ENCODE measurements around the gene ACVRL1.

Gene ACVRL1

DNA sequence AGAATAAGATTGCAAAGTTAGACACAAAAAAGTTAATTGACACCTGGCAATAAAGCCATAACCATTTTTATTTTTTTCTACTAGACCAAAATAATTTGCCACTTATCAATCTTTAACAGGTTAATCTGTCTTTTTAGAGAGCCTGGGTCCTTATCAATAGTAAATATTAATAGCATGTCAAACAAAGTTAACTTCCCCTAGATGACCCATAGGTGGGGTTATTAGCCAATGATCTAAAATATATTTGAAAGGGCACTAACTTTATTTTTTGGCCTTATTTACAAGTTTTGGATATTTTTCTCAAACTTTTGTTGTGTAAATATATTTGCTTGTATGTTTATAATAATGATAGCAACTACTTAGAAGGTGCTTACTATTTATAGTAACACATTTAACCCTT lies 15.5 kb upstream of the ACVRL1 start:
- no peak overlapping the region for H3K4me3 ChIP-seq (ENCODE audit: low read depth, low read length)
- DNase-seq (ENCODE audit: low read depth) = peak; percentile 30
- TF ChIP-seq POLR2A (IDR thresholded peaks at IDR 0.05; ENCODE audit: extremely low read depth, insufficient read length) (no peak), MYC (IDR thresholded peaks at IDR 0.05; ENCODE audit: low read depth, low read length) (no peak)
- TF ChIP-seq, protein P1, sequence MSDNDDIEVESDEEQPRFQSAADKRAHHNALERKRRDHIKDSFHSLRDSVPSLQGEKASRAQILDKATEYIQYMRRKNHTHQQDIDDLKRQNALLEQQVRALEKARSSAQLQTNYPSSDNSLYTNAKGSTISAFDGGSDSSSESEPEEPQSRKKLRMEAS (IDR thresholded peaks at IDR 0.05; ENCODE audit: low read depth, low read length) = no peak
- TF ChIP-seq, protein P2, sequence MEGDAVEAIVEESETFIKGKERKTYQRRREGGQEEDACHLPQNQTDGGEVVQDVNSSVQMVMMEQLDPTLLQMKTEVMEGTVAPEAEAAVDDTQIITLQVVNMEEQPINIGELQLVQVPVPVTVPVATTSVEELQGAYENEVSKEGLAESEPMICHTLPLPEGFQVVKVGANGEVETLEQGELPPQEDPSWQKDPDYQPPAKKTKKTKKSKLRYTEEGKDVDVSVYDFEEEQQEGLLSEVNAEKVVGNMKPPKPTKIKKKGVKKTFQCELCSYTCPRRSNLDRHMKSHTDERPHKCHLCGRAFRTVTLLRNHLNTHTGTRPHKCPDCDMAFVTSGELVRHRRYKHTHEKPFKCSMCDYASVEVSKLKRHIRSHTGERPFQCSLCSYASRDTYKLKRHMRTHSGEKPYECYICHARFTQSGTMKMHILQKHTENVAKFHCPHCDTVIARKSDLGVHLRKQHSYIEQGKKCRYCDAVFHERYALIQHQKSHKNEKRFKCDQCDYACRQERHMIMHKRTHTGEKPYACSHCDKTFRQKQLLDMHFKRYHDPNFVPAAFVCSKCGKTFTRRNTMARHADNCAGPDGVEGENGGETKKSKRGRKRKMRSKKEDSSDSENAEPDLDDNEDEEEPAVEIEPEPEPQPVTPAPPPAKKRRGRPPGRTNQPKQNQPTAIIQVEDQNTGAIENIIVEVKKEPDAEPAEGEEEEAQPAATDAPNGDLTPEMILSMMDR (IDR thresholded peaks at IDR 0.05; ENCODE audit: low read depth, low read length) = no peak

DNA sequence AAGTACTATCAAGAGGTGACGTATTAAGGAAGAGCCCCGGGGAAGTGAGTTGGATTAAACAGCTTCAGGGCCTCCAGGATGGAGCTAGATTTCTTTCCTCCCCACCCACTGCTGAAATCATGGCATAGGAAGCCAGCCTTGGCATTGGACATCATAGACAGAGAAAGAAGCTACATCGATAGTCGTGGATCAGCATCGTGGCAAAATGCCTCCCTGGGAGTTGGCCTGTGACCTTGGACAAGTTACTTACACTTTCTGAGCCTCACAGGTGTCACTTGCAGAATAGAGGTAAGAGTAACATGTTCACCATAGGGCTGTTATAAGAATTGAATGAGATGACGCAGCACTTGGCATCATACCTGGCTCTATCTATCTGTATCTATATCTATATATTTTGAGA lies 13.5 kb upstream of the ACVRL1 start:
- no peak overlapping the region for H3K4me3 ChIP-seq (ENCODE audit: low read depth, low read length)
- no peak for DNase-seq (ENCODE audit: low read depth)
- TF ChIP-seq POLR2A (IDR thresholded peaks at IDR 0.05; ENCODE audit: extremely low read depth, insufficient read length) = no peak
- TF ChIP-seq, protein P2 (IDR thresholded peaks at IDR 0.05; ENCODE audit: low read depth, low read length) = no peak
- TF ChIP-seq, protein P1 (IDR thresholded peaks at IDR 0.05; ENCODE audit: low read depth, low read length) = no peak
- TF ChIP-seq MYC (IDR thresholded peaks at IDR 0.05; ENCODE audit: low read depth, low read length) = no peak

DNA sequence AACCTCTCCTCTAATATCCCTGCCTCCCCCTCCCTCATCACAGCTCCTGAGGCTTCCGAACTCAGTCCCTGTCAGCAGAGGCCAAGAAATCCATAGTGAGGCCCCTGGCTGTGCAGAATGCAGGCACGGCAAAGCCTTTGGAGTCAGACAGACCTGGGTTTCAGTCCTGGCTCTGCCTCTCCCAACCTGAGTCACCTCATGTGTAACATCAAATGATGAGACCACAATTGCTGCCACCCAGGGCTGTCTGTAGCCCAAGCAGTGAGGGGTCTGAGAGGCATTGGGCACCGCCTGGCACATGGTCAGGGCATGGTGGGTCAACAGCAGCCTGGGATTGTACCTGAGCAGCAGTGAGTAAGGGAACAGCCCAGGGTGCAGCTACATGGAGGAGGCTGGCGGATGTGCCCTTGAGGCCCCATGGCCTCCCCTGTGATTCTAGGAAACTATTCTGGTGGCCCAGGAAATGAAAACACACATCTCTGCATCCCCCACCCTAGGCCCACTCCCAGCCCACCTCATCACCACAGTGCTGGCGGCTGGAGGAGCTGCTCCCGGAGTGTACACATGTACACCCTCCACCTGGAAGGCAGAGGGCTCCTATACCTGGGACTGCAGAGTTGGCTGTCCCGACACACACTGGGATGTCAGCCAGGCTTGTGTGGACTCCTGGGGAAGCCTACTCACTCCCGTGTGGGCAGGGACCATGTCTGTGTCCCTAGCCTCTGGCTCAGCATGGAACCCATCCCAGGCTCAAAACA lies 11.7 kb upstream of the ACVRL1 start:
- no peak for DNase-seq (ENCODE audit: low read depth)
- H3K4me3 ChIP-seq (ENCODE audit: low read depth, low read length) = no peak overlapping the region
- TF ChIP-seq, protein P1 (IDR thresholded peaks at IDR 0.05; ENCODE audit: low read depth, low read length) = no peak
- TF ChIP-seq MYC (IDR thresholded peaks at IDR 0.05; ENCODE audit: low read depth, low read length) (no peak), POLR2A (IDR thresholded peaks at IDR 0.05; ENCODE audit: extremely low read depth, insufficient read length) (no peak)

DNA sequence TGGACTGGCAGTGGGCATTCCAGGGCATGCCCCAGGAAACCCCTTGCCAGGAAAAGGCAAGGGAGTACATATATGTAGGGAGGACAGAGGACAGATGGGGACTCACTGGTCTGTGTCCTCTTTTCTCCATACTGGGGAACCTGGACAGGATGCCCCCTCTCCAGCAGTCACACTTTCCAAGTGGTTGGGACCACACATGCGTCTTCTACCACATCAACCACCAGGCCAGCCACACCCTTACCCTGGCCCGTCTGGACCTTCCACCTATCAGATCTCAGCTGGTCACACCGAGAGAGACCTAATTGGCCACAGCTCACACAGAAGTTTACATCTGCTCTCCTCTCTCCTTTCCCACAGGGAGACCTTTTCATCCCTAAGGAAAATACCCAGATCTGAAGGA lies 11.1 kb upstream of the ACVRL1 start:
- DNase-seq (ENCODE audit: low read depth) = no peak
- no peak overlapping the region for H3K4me3 ChIP-seq (ENCODE audit: low read depth, low read length)
- TF ChIP-seq MYC (IDR thresholded peaks at IDR 0.05; ENCODE audit: low read depth, low read length) = no peak
- TF ChIP-seq POLR2A (IDR thresholded peaks at IDR 0.05; ENCODE audit: extremely low read depth, insufficient read length) = no peak
- TF ChIP-seq, protein P1 (IDR thresholded peaks at IDR 0.05; ENCODE audit: low read depth, low read length) = no peak
- TF ChIP-seq, protein P2 (IDR thresholded peaks at IDR 0.05; ENCODE audit: low read depth, low read length) = no peak

DNA sequence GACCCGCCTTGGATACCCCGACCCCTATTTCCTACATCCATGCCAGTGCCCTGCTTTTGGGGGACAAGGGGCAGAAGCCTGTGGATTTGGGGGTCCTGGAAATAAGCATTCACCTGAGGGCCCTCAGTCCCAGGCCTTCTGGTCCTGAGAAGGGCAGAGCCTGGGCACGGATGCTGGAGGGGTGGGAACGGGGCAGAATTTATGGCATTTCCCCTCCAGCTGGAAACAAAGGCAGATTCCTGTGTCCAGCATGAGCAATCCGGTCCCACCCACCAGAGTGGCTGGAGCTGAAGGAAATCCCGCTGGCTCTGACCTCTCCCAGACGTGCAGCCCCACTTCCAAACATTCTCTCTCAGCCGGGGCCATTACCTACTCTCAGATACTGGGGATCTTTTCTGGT lies 10.1 kb upstream of the ACVRL1 start:
- H3K4me3 ChIP-seq (ENCODE audit: low read depth, low read length) = no peak overlapping the region
- TF ChIP-seq, protein P2 (IDR thresholded peaks at IDR 0.05; ENCODE audit: low read depth, low read length) = no peak
- TF ChIP-seq MYC (IDR thresholded peaks at IDR 0.05; ENCODE audit: low read depth, low read length) (no peak), POLR2A (IDR thresholded peaks at IDR 0.05; ENCODE audit: extremely low read depth, insufficient read length) (no peak)
- TF ChIP-seq, protein P1 (IDR thresholded peaks at IDR 0.05; ENCODE audit: low read depth, low read length) = no peak
- DNase-seq (ENCODE audit: low read depth) = no peak

DNA sequence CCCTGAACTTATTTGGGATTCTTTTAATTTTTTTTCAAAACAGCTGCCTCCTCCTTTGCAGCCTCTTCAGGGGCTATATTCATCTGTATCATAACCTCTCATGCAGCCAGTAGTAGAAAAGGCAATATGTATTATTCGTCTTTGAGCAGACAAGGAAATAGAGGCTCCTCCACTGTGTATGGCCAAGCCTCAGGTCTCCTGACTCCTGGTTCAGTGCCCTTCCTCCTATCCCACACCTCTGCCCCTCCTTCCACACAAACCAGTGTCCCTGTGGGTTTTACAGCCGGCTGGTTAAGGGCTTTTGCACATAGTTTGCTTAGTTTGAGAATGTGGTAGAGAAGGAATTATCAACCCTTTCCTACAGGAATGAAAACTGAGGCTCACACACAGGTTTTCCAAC lies 8.8 kb upstream of the ACVRL1 start:
- no peak for DNase-seq (ENCODE audit: low read depth)
- TF ChIP-seq POLR2A (IDR thresholded peaks at IDR 0.05; ENCODE audit: extremely low read depth, insufficient read length) (no peak), MYC (IDR thresholded peaks at IDR 0.05; ENCODE audit: low read depth, low read length) (no peak)
- TF ChIP-seq, protein P2 (IDR thresholded peaks at IDR 0.05; ENCODE audit: low read depth, low read length) = no peak
- TF ChIP-seq, protein P1 (IDR thresholded peaks at IDR 0.05; ENCODE audit: low read depth, low read length) = no peak

More for the DNA sequence above, 8.8 kb upstream of the ACVRL1 start:
- no peak overlapping the region for H3K4me3 ChIP-seq (ENCODE audit: low read depth, low read length)
